HCT116 (cell line): ENCODE results near the gene FBXL17. TPM values are rescaled to one million over a fixed set of nuclear protein-coding genes. Genes with fewer than 3 reads are reported as not detected.

Experiments
- ATAC-seq: fragments of 200-7000 bp; cut with Tn5 transposase; 2 replicates; pipeline ENCODE4 v1.9.1; 2020; ENCODE audit warnings: mild to moderate bottlenecking, moderate library complexity
- BruUV-seq: library from RNA; stranded (reverse); fragments of 400-500 nt; replicated peaks from 2 replicates; lab custom pipeline; 2021; lab: Mats Ljungman, UMichigan
- CTCF ChIA-PET: fragments of 300-600 bp; sonication (Branson Sonifier 250); formaldehyde crosslinking; loops from one replicate; lab custom pipeline; 2021; ENCODE audit warnings: antibody characterized with exemption; lab: Charles Lee
- POLR2A ChIA-PET: fragments of 300-600, 350-600 bp; sonication (Branson Sonifier 250); formaldehyde crosslinking; loops from one replicate; lab custom pipeline; 2021; ENCODE audit warnings: antibody characterized with exemption; lab: Charles Lee
- RAD21 ChIA-PET, 2 experiments: fragments of 300-600 bp; sonication (Branson Sonifier 250); formaldehyde crosslinking; loops; one replicate each; lab custom pipeline; 2023; ENCODE audit warnings: low total read pairs in 2 of 2; ENCODE audit not compliant: uncharacterized antibody in 2 of 2, unreplicated experiment in 2 of 2, low non-redundant PET in 1 of 2; lab: Charles Lee
- DNase-seq: peaks from one replicate; pipeline ENCODE4 v3.0.0-alpha.2; 2010; ENCODE audit warnings: low read depth, low spot score
- H2AFZ ChIP-seq: fragments of 200-600 bp; shearing (Covaris generic), sonication (generic); 2 replicates; pipeline ENCODE4 v1.6.1; 2017; ENCODE audit warnings: low read depth, mixed run types, mixed read lengths, antibody characterized with exemption, low read length; ENCODE audit not compliant: poor library complexity, severe bottlenecking
- H3K27ac ChIP-seq: 2 replicates; pipeline ENCODE4 v1.5.1; 2012; ENCODE audit warnings: low read depth, low read length
- H3K27me3 ChIP-seq: fragments of 200-600 bp; sonication (generic); 2 replicates; pipeline ENCODE4 v1.6.1; 2016; ENCODE audit warnings: mixed run types, low read length, mixed read lengths; ENCODE audit not compliant: insufficient read depth
- H3K36me3 ChIP-seq, 2 experiments: fragments of 200-500 bp in 1 of 2; fragments of 200-600 bp in 1 of 2; sonication (Bioruptor generic) in 1 of 2; sonication (generic) in 1 of 2; 2 replicates each; pipeline versions ENCODE4 v1.5.1 to v1.6.1; 2014 to 2016; ENCODE audit warnings: low read length in 2 of 2, inconsistent platforms in 1 of 2, mixed read lengths in 1 of 2, mixed run types in 1 of 2; ENCODE audit not compliant: insufficient read depth in 2 of 2, control insufficient read depth in 1 of 2
- H3K4me1 ChIP-seq, 2 experiments: fragments of 200-600 bp in 1 of 2; sonication (generic) in 1 of 2; 2 replicates each; pipeline versions ENCODE4 v1.5.1 to v1.6.1; 2012 to 2017; ENCODE audit warnings: low read length in 2 of 2, inconsistent platforms in 1 of 2, mild to moderate bottlenecking in 1 of 2, mixed read lengths in 1 of 2, mixed run types in 1 of 2, moderate library complexity in 1 of 2; ENCODE audit not compliant: insufficient read depth in 2 of 2, control insufficient read depth in 1 of 2
- H3K4me2 ChIP-seq: fragments of 200-600 bp; sonication (generic); 2 replicates; pipeline ENCODE4 v1.6.1; 2017; ENCODE audit warnings: mixed run types, low read length, mixed read lengths
- H3K4me3 ChIP-seq, 2 experiments: fragments of 200-600 bp in 1 of 2; sonication (generic) in 1 of 2; replicated peaks in 1 of 2; 2 replicates each; pipeline ENCODE4 v1.5.1; 2011 to 2016; ENCODE audit warnings: low read length in 2 of 2, control low read depth in 1 of 2, low read depth in 1 of 2, mild to moderate bottlenecking in 1 of 2, mixed read lengths in 1 of 2, mixed run types in 1 of 2
- H3K79me2 ChIP-seq: fragments of 200-600 bp; sonication (generic); 2 replicates; pipeline ENCODE4 v1.6.1; 2017; ENCODE audit warnings: mild to moderate bottlenecking, mixed run types, low read length, moderate library complexity, mixed read lengths; ENCODE audit not compliant: insufficient read depth
- H3K9ac ChIP-seq: fragments of 200-600 bp; sonication (generic); 2 replicates; pipeline ENCODE4 v1.6.1; 2016; ENCODE audit warnings: low read length, mixed read lengths
- H3K9me2 ChIP-seq: fragments of 200-600 bp; sonication (generic), shearing (Covaris generic); 2 replicates; pipeline ENCODE4 v1.6.1; 2017; ENCODE audit warnings: mixed run types, mild to moderate bottlenecking, moderate library complexity; ENCODE audit not compliant: insufficient read depth
- H3K9me3 ChIP-seq, 2 experiments: fragments of 200-500 bp in 1 of 2; fragments of 200-600 bp in 1 of 2; sonication (Bioruptor generic) in 1 of 2; sonication (generic) in 1 of 2; 2 replicates each; pipeline ENCODE4 v1.6.1; 2014 to 2017; ENCODE audit warnings: low read length in 2 of 2, mixed read lengths in 2 of 2, inconsistent platforms in 1 of 2, low read depth in 1 of 2, mild to moderate bottlenecking in 1 of 2, mixed run types in 1 of 2, moderate library complexity in 1 of 2; ENCODE audit not compliant: control insufficient read depth in 1 of 2, insufficient read depth in 1 of 2
- H4K20me1 ChIP-seq: fragments of 200-600 bp; sonication (generic), shearing (Covaris generic); 2 replicates; pipeline ENCODE4 v1.6.1; 2017; ENCODE audit warnings: mixed run types, mild to moderate bottlenecking, moderate library complexity; ENCODE audit not compliant: insufficient read depth
- CBX3 ChIP-seq: IDR thresholded peaks from 2 replicates; pipeline ENCODE4 v1.6.1; 2012; ENCODE audit warnings: low read depth
- CEBPB ChIP-seq: IDR thresholded peaks from 2 replicates; pipeline ENCODE4 v1.6.1; 2012; ENCODE audit warnings: low read depth
- CTCF ChIP-seq, 3 experiments: fragments of 200-600 bp in 1 of 3; sonication (generic) in 1 of 3; IDR thresholded peaks in 2 of 3; conservative IDR thresholded peaks in 1 of 3; 2 replicates each; pipeline ENCODE4 v1.5.1; 2012 to 2017; ENCODE audit warnings: low read depth in 2 of 3, low read length in 2 of 3, antibody characterized with exemption in 1 of 3, borderline replicate concordance in 1 of 3, control low read depth in 1 of 3, mild to moderate bottlenecking in 1 of 3, mixed read lengths in 1 of 3, mixed run types in 1 of 3, moderate library complexity in 1 of 3; ENCODE audit not compliant: insufficient read depth in 1 of 3
- EGR1 ChIP-seq: IDR thresholded peaks from 2 replicates; pipeline ENCODE4 v1.6.1; 2012; ENCODE audit warnings: low read depth
- ELF1 ChIP-seq: IDR thresholded peaks from 2 replicates; pipeline ENCODE4 v1.6.1; 2012; ENCODE audit warnings: low read depth, borderline replicate concordance
- EZH2 ChIP-seq: fragments of 200-600 bp; sonication (generic); IDR thresholded peaks from 2 replicates; pipeline ENCODE4 v1.6.1; 2017; ENCODE audit warnings: antibody characterized with exemption, mixed run types
- FOSL1 ChIP-seq: IDR thresholded peaks from 2 replicates; pipeline ENCODE4 v1.6.1; 2012; ENCODE audit warnings: low read depth
- MAX ChIP-seq: IDR thresholded peaks from 2 replicates; pipeline ENCODE4 v1.6.1; 2012
- POLR2AphosphoS5 ChIP-seq: IDR thresholded peaks from 2 replicates; pipeline ENCODE4 v1.6.1; 2011; ENCODE audit warnings: mild to moderate bottlenecking, low read depth, low read length, moderate library complexity
- RAD21 ChIP-seq: IDR thresholded peaks from 2 replicates; pipeline ENCODE4 v1.6.1; 2012; ENCODE audit warnings: low read depth, mild to moderate bottlenecking
- SIN3A ChIP-seq: IDR thresholded peaks from 2 replicates; pipeline ENCODE4 v1.6.1; 2012; ENCODE audit warnings: low read depth
- TCF7L2 ChIP-seq: IDR thresholded peaks from 2 replicates; pipeline ENCODE4 v1.7.0; 2011; ENCODE audit warnings: borderline replicate concordance, inconsistent platforms; ENCODE audit not compliant: insufficient read depth, insufficient read length; ENCODE audit errors: extremely low read depth
- ZNF274 ChIP-seq: fragments of 200-500 bp; sonication (Bioruptor generic); IDR thresholded peaks from 2 replicates; pipeline ENCODE4 v1.6.1; 2014; ENCODE audit warnings: mild to moderate bottlenecking, low read depth, low read length, inconsistent platforms
- intact Hi-C: fragments of 100-400 bp; cut with micrococcal nuclease; formaldehyde crosslinking; loops from 2 replicates; pipeline ENCODE4 v1.10.0; 2022
- total RNA-seq: library from RNA; stranded (reverse); gene quantifications from one replicate; pipeline ENCODE4 v1.2.1, GENCODE V29; 2021; ENCODE audit not compliant: unreplicated experiment
- TF ChIP-seq, protein P1 (sequence below): IDR thresholded peaks from 2 replicates; pipeline ENCODE4 v1.6.1; 2012; ENCODE audit warnings: low read depth

FBXL17 gene
- total RNA-seq, 1 experiment from 2014 or later: 9.4 TPM

- no peak for TF ChIP-seq ZNF274
- peak; percentile 69 for TF ChIP-seq FOSL1
Observed at GRCh38 chr5:107869438-107870115, 512.3 kb downstream of the FBXL17 start (continued).

DNA sequence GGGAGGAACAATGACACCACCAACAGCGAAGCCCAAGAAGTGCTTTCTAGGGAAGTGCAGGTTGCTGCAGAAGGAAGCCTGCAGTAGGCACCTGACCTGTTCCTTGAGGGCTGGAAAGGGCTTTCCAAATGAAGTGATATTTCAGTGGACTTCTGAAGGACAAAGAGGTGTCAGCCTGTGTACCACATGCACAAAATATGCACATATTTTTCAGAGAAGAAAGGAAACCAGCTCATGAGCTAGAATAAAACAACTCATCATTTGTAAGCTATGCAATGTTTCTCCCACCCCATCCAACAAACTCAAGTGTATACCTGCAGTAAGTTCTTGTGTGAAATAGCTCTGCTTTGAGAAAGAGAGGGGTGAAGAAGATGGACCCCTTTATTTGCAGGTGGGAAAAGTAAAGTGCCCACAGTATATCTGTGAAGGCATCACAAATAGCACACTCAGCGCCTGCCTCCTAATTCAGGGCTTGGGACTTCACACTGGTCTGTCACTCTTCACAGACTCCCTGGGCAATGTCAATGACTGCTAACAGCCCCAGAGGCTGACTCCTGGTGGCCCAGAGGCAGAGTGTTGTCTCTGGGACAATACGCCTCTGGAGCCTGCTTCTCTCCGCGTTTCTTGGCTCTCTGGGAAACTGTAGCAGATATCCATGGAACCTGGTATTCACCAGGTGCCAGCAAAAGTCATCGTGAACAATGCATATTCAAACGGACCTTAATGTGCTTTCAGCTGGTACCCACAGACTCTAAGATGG lies 513.1 kb downstream of the FBXL17 start:
- Histone ChIP-seq H2AFZ (no peak overlapping the region), H3K9ac (no peak overlapping the region), H3K4me3 (no peak overlapping the region), H3K4me1 (peaks cover 5 to 15% of the 10 kb centered on the region in 2 experiments), H3K27me3 (no peaks in the 10 kb centered on the region), H3K79me2 (no peaks in the 10 kb centered on the region), H3K36me3 (no peaks in the 10 kb centered on the region), H3K9me3 (no peaks in the 10 kb centered on the region), H4K20me1 (no peaks in the 10 kb centered on the region), H3K9me2 (no peaks in the 10 kb centered on the region), H3K4me2 (peak overlapping the region; percentile 49), H3K27ac (no peak overlapping the region)
- ChIA-PET CTCF (no interaction called here), POLR2A (interaction anchor here (0.6 kb wide), 1 partner anchor 96 kb away, joined by 3 read pairs; no protein-coding TSS in a partner anchor), RAD21 (no interaction called here)
- ATAC-seq (no peak), DNase-seq (no peak)
- TF ChIP-seq SIN3A (no peak), TCF7L2 (no peak), RAD21 (no peak), CEBPB (no peak), POLR2AphosphoS5 (no peak), EGR1 (no peak), MAX (no peak), CTCF (IDR thresholded peaks at IDR 0.05 in 2 of 3, conservative IDR thresholded peaks at IDR 0.05 in 1 of 3; ENCODE audit: borderline replicate concordance in 1 of 3, insufficient read depth in 1 of 3, low read depth in 2 of 3, low read length in 2 of 3) (no peak), EZH2 (no peak), FOSL1 (no peak), CBX3 (no peak), ELF1 (no peak)
- TF ChIP-seq, protein P1, sequence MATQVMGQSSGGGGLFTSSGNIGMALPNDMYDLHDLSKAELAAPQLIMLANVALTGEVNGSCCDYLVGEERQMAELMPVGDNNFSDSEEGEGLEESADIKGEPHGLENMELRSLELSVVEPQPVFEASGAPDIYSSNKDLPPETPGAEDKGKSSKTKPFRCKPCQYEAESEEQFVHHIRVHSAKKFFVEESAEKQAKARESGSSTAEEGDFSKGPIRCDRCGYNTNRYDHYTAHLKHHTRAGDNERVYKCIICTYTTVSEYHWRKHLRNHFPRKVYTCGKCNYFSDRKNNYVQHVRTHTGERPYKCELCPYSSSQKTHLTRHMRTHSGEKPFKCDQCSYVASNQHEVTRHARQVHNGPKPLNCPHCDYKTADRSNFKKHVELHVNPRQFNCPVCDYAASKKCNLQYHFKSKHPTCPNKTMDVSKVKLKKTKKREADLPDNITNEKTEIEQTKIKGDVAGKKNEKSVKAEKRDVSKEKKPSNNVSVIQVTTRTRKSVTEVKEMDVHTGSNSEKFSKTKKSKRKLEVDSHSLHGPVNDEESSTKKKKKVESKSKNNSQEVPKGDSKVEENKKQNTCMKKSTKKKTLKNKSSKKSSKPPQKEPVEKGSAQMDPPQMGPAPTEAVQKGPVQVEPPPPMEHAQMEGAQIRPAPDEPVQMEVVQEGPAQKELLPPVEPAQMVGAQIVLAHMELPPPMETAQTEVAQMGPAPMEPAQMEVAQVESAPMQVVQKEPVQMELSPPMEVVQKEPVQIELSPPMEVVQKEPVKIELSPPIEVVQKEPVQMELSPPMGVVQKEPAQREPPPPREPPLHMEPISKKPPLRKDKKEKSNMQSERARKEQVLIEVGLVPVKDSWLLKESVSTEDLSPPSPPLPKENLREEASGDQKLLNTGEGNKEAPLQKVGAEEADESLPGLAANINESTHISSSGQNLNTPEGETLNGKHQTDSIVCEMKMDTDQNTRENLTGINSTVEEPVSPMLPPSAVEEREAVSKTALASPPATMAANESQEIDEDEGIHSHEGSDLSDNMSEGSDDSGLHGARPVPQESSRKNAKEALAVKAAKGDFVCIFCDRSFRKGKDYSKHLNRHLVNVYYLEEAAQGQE: no peak
- BruUV-seq: no TSS peak
- intact Hi-C loops: no loop called here
